Erythroblast (primary cell): ENCODE data around the gene KCMF1.

Experiments
- GATA1 ChIP-seq: IDR thresholded peaks from 2 replicates; pipeline ENCODE4 v1.6.1; 2011; ENCODE audit warnings: low read depth, mild to moderate bottlenecking, control low read depth, low read length, moderate library complexity
- POLR2A ChIP-seq: IDR thresholded peaks from 2 replicates; pipeline ENCODE4 v1.6.1; 2011; ENCODE audit warnings: mild to moderate bottlenecking, low read length

DNA sequence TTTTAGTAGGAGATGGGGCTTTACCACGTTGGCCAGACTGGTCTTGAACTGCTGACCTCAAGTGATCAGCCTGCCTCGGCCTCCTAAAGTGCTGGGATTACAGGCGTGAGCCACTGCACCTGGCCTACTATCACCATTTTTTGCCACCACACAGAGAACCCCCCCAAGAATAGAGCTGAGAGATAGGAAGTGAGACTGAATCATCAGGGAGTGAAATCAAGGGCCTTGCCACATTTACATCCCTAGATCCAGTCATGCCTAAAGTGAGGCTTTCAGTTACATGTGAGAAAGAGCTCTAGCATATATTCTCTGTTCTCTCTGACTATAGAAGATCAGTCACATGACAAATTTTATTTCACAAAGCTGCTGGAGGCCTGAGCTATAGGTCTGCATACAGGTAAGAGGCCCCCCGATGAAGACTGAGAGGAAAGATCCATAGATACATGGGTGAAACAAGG is 28.0 kb upstream of the KCMF1 start:
- no peak for TF ChIP-seq POLR2A
- TF ChIP-seq GATA1 = no peak
